HG03095 (cell line): ENCODE data around the gene ATG16L2.
"Not testable (repeated sequence)": the region's sequence is repeated elsewhere in the genome, so short reads cannot be mapped to it uniquely, and the experiment has no call there.

Source experiments
- ATAC-seq: cut with Tn5 transposase; IDR thresholded peaks from one replicate; pipeline ENCODE4 v1.9.1; 2021; ENCODE audit warnings: moderate library complexity; ENCODE audit not compliant: unreplicated experiment

The ATG16L2 gene

GRCh38 chr11:72840780-72841179 is 26.6 kb downstream of the ATG16L2 start:
- ATAC-seq: no peak

- no peak for ATAC-seq
Measured at GRCh38 chr11:72841397-72841796, 27.2 kb downstream of the ATG16L2 start.

GRCh38 chr11:72842126-72842525 is 27.9 kb downstream of the ATG16L2 start:
- no peak for ATAC-seq

GRCh38 chr11:72842653-72843330 is 28.6 kb downstream of the ATG16L2 start:
- no peak for ATAC-seq

DNA sequence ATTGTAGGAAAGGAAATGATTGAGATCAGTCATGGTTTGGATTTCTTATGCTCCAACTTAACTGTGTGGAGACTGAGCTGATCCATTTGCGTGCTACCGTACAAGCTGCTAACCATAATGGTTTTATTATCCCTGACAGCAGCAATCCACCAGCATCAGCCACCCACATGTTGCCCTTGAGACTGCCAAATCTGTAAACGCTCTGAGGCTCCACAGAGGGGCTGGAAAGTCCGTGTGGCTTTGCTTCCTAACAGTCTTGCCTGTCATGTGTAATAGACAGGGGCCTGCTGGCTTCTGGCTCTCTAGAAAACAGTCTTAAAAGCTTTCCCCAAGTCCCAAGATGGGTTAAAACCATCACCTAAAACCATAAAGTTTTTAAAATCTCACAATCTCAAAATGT is 30.1 kb downstream of the ATG16L2 start:
- ATAC-seq: no peak

DNA sequence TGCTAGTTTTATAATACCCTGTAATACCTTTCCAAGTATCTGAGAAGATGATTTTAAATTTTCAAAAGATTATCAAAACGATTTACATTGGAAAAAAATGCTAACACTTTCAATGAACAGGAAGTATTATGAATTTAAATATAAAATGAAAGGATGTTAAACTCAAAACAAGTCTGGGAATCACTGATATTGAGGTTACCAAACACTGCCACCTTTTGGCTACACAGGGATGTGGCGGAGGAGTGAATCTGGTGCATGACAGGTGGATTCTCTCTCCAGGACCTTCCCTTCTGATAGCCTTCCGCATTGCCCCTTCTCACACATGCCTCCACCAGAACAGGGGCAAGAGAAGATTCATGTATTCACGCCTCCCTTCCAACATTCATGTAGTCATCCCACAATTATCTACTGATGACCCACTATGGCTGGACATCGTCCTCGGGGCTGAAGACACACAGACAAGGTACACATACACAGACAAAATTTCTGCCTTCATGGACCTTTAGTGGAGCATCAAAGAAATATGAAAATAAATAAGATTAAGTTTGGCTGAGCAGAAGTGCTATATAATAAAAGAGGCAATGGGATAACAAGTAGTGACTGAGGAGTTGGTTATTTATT is 34.7 kb downstream of the ATG16L2 start:
- no peak for ATAC-seq

DNA sequence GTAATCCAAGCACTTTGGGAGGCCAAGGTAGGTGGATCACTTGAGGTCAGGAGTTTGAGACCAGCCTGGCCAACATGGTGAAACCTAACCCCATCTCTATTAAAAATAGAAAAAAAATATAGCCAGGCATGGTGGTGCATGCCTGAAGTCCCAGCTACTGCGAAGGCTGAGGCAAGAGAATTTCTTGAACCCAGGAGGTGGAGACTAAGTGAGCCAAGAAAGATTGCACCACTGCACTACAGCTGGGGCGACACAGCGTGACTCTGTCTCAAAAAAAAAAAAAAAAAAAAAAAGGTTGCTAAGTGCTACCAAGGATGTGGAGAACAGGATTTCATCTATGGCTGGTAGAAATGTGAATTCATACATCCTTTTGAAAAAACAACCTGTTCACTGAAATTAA is 36.6 kb downstream of the ATG16L2 start:
- no peak for ATAC-seq

- no peak for ATAC-seq
Measured at GRCh38 chr11:72851726-72852125, 37.5 kb downstream of the ATG16L2 start.

GRCh38 chr11:72856065-72856464 is 41.9 kb downstream of the ATG16L2 start:
- no peak for ATAC-seq

DNA sequence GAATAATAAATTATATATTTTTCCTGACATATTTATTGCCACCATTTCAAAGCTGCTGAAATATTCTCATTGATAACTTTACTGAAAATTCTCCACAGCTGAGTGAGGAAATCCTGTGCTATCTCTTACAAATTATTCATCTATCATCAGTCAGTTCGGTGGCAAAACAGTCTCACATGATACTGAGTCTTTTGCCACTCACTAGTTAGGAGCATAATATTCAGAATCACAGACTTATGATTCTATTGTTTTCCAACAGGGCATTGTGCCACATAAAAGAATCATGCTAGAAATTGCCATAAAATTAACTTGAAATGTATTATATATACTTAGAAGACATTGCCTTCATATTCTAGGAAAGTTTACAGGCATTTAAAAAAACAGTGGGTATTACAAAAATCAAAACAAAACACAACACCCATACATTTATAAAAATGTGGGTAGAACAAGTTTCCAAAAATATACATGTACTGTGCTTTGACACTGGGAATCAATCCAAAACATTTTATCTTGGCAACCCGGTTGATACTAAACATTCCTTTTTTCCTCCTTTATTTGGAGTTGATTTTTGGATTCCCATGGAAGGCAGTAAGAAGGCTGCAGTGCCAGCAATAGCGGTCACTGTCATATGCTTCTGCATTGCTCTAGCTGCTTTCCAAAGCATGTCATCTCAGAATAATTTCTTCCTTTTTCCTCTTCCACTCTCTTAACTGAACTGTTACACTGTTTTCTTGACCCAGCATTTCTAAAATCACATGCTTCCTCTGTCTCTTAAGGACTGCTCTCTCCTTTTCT is 42.5 kb downstream of the ATG16L2 start:
- ATAC-seq: no peak

DNA sequence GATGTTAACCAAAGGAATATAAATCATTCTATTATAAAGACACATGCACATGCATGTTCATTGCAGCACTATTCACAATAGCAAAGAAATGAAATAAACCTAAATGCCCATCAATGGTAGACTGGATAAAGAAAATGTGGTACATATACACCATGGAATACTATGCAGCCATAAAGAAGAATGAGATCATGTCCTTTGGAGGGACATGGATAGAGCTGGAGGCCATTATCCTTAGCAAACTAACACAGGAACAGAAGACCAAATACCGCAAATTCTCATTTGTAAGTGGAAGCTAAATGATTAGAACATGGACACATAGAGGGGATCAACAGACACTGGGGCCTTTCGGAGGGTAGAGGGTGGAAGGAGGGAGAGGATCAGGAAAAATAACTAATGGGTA is 44.1 kb downstream of the ATG16L2 start:
- ATAC-seq: not testable (repeated sequence)

DNA sequence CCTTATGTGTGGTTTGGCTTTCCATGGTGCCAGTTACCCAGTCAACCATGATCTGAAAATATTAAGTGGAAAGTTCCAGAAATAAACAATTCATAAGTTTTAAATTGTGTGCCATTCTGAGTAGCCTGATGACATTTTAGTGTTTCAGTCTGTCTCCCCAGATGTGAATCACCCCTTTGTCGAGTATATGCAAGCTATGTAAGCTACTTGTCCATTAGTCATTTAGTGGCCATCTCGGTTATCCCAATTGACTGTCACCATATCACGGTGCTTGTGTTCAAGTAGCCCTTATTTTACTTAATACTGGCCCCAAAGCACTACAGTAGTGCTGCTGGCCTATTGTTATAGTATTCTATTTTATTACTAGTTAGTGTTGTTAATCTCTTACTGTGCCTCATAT is 44.9 kb downstream of the ATG16L2 start:
- no peak for ATAC-seq

DNA sequence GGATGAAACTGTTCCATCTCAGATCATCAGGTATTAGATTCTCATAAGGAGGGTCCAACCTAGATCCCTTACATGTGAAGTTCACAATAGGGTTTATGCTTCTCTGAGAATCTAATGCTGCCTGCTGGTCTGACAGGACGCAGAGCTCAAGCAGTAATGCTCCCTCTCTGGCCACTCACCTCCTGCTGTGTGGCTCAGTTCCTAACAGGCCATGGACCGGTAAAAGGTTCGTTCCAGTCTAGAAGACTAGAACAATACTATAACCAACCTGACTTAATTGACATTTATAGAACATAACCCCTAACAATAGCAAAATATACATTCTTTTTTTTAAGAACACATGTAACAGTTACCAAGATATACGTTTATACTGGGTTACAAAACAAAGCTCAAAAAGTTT is 45.8 kb downstream of the ATG16L2 start:
- ATAC-seq: no peak

DNA sequence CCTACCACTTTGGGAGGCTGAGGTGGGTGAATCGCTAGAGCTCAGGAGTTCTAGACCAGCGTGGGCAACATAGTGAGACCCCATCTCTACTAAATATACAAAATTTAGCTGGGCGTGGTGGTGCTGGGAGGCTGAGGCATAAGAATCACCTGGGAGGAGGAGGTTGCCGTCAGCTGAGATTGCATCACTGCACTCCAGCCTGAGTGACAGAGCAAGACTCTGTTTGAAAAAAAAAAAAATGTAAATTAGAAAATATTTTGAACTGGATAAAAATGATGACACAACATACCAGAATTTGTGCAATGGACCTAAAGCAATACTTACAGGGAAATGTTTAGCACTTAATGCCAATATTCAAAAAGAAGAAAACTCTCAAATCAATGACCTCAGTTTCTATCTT is 46.4 kb downstream of the ATG16L2 start:
- no peak for ATAC-seq

DNA sequence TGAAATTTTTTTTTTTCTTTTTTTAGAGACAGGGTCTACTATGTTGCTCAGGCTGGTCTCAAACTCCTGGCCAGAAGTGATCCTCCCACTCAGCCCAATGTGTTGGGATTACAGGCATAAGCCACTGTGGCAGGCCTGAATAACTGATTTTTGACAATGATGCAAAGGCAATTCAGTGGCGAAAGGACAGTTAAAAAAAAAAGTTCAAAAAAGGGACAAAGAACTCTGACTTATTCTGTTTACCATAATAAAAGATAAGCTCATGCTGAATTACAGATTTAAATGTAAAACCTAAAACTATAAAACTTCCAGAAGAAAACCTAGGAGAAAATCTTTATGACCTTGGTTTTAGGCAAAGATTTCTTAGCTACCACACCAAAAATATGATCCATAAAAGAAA is 48.9 kb downstream of the ATG16L2 start:
- no peak for ATAC-seq

GRCh38 chr11:72863916-72864315 is 49.7 kb downstream of the ATG16L2 start:
- ATAC-seq: no peak

DNA sequence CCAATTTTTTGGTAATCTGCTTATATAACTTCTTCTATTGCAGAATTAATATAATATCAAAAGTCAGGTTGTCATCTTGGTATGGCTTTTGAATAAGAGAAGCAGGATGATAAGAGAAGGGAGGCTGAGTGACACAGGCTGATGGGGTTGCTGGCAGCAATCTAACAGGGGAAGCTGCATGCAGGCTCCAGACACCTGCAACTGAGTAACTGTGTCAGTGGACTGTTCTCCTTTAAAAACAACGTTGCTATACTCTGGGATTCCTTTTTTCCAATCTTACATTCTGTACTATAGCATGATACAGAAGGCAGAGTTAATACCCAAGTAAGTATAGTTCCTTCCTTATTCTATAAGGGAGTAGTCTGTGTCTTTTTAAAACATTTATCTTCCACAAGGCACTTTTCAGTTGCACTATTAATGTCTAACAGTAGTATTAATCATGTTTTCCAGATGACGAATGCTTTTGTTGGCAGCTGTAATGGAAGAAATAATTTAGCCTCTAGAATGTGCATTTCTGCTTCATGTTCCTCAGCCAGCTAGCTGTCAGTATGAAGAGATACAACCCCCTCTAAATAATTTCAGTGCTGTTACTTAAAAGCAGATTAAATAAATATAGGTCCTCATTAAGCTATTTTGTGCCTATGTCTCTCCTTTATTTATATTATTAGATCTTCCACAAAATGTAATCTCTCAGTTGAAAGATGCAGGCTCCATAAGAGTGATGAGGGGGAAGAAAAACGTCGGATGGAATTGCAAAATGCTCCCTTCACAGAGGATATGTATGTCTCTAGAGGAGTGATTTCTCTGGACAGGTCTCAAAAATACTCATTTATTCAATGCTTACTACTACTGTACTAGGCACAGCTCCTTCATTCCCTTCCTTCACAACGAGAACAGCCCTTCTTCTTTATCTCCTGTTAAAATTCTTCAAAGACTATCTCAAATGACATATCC is 50.8 kb downstream of the ATG16L2 start:
- ATAC-seq: no peak

DNA sequence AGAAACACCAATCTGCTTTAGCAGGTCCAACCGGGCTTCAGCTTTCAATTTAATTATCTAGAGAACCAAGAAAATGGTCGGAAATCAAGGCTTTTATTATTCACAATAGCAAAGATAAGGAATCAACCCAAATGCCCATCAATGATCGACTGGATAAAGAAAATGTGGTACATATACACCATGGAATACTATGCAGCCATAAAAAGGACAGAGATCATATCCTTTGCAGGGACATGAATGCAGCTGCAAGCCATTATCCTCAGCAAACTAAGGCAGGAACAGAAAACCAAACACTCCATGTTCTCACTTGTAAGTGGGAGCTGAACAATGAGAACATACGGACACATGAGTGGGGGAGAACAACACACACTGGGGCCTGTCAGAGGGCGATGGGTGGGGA is 53.8 kb downstream of the ATG16L2 start:
- ATAC-seq: no peak

DNA sequence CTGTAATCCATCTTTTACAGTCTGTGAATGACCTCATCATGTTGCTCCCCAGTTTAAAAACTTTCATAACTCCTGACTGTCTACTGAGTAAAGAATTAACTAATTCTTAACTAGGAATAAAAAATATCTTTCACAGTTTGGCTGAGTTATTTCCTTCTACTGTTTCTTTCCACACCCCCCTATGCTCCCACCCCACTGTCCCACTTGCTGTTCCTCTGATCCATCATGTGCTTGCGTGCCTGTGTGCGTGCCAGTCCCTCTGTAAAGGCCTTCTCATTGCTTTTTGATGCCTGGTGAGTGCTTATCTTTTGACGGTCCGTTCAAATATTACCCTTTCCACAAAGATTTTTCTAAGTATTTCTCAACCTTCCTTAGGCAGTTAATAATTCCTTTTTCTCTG is 55.6 kb downstream of the ATG16L2 start:
- ATAC-seq: no peak

DNA sequence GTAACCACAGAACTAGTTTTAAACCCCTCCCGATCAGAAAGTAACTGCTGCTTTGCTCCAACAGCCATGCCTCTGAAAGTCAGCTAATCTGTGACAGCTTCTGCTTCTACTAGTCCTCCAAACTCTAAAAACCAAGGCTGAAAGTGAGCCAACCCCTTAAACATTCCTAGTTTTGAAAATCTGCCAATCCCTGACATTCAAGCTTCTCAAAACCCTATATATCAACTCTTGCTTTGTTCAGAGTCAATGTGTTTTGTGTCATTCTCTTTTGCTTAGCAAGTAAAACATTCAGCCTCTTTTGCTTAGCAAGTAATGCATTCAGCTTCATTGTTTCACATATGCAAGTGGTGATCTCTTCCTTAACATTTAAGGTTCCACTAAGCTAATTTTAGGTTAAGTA is 56.9 kb downstream of the ATG16L2 start:
- ATAC-seq: no peak

DNA sequence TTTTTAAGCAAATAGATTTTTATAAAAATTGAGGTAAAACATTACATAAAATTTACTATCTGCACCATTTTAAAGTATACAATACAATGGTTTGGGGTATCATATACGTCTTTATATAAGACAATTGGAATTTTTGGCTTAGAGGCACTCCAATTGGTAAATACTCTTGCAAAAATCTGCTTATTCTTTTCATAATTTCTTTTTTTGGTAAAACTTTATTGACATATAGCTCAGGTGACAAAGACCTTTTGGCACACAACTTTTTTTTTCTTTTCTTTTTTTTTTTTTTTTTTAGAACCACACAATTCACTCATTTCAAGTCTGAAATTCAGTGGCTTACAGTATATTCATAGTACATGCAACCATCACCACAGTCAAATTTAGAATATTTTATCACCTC is 57.8 kb downstream of the ATG16L2 start:
- no peak for ATAC-seq
